Gastrocnemius medialis (tissue), 4 donors: ENCODE results near the gene PER3.

Experiments used
- POLR2A ChIP-seq, 2 donors: fragments of 450-650 bp; IDR thresholded peaks; one replicate each; pipeline ENCODE4 v1.6.1; 2017; ENCODE audit warnings: antibody characterized with exemption in 2 of 2, mild to moderate bottlenecking in 2 of 2, moderate library complexity in 2 of 2
- TF ChIP-seq, protein P1 (sequence below), 5 experiments: fragments of 450-650 bp in 3 of 5; fragments of 200-600 bp in 2 of 5; sonication (generic) in 2 of 5; IDR thresholded peaks in 4 of 5; conservative IDR thresholded peaks in 1 of 5; 1 replicate in 4 of 5; 2 replicates in 1 of 5; pipeline ENCODE4 v1.5.1; 2016 to 2019; ENCODE audit warnings: antibody characterized with exemption in 5 of 5, mild to moderate bottlenecking in 3 of 5, moderate library complexity in 3 of 5

DNA sequence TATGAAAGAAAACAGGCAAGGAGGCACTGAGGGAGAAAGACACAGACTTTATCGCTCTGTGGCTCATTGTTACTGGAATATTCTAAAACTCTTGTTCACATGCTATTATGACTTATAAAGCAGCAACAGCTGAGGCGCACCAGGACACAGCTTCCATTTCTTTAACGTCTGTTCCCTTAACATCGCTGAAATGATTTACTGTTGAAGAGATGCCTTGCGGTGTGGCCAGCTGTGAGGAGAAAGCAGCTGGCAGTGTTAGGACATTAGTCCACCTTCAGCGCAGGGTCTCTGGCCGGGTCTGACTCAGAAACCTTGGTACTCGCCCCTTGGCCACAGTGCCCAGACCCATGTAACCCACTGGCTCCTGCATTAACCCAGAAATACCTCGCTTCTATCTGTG, 3.1 kb upstream of the PER3 start:
- TF ChIP-seq, protein P1, sequence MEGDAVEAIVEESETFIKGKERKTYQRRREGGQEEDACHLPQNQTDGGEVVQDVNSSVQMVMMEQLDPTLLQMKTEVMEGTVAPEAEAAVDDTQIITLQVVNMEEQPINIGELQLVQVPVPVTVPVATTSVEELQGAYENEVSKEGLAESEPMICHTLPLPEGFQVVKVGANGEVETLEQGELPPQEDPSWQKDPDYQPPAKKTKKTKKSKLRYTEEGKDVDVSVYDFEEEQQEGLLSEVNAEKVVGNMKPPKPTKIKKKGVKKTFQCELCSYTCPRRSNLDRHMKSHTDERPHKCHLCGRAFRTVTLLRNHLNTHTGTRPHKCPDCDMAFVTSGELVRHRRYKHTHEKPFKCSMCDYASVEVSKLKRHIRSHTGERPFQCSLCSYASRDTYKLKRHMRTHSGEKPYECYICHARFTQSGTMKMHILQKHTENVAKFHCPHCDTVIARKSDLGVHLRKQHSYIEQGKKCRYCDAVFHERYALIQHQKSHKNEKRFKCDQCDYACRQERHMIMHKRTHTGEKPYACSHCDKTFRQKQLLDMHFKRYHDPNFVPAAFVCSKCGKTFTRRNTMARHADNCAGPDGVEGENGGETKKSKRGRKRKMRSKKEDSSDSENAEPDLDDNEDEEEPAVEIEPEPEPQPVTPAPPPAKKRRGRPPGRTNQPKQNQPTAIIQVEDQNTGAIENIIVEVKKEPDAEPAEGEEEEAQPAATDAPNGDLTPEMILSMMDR (IDR thresholded peaks at IDR 0.05 in 4 of 5, conservative IDR thresholded peaks at IDR 0.05 in 1 of 5), result no peak
- TF ChIP-seq POLR2A (IDR thresholded peaks at IDR 0.05), result no peak
